Measurements from ENCODE around the gene LPAR6. TPM values are rescaled to one million over a fixed set of nuclear protein-coding genes. Genes with fewer than 3 reads are reported as not detected.

The LPAR6 gene
- total RNA-seq, 1 experiment from 2014 or later: 3.6 TPM

DNA sequence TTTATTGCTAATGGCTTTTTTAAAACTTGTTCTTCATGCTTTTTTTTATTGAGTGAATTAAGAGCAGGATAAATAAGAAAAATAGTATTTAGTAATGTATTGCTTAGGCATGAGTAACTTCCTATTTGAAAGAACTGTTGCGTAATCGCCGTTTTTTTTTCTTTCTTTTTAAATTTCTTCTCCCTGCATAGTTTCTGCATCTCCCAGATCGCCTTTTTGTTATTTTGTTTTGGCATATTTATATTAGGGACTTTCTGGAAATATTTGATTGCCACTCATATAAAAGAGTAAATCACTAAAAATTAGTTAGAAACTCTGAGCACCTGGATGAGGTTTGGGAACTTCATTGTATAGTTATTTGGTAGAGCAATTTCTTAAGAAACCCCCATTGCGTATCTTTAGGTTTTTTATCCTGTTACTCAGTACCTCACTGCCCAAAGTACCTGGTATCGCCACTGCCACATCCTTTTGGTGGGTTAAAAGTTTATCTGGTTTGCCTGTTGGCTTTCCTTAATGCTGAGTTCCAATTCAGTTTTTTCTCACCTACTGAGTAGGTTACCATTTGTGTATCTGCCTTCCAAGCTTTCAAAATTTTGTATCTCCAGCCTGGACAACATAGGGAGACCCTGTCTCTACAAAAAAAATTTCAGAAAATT lies 36.2 kb upstream of the LPAR6 start:
- no peaks in the 10 kb centered on the region for H4K20me1 ChIP-seq (ENCODE audit: low read length)
- H3K27ac ChIP-seq (ENCODE audit: low read length): peak overlapping the region; percentile 68
- POLR2A ChIA-PET (ENCODE audit: unreplicated experiment): no interaction called here
- H3K9me2 ChIP-seq (replicated peaks; ENCODE audit: low read length): no peaks in the 10 kb centered on the region
- H3K36me3 ChIP-seq (ENCODE audit: low read depth, low read length): peaks cover 10% of the 10 kb centered on the region
- peak overlapping the region; percentile 10; the same call in 1 of the 2 replicates for H3K4me3 ChIP-seq (ENCODE audit: low read length)
- peak overlapping the region; percentile 29; the same call in 1 of the 2 replicates for H3K9ac ChIP-seq (ENCODE audit: low read length)
- H3K27me3 ChIP-seq (ENCODE audit: low read length): no peaks in the 10 kb centered on the region
- H2AFZ ChIP-seq (ENCODE audit: low read length): no peak overlapping the region
- intact Hi-C loops (cut with micrococcal nuclease): loop anchor here (1.0 to 2.0 kb wide), 3 partner anchors 36 to 48 kb away; partner anchors contain the start of gene LPAR6
- H3F3A ChIP-seq (ENCODE audit: low read length, unreplicated experiment): peaks cover 3% of the 10 kb centered on the region
- TF ChIP-seq, protein P1, sequence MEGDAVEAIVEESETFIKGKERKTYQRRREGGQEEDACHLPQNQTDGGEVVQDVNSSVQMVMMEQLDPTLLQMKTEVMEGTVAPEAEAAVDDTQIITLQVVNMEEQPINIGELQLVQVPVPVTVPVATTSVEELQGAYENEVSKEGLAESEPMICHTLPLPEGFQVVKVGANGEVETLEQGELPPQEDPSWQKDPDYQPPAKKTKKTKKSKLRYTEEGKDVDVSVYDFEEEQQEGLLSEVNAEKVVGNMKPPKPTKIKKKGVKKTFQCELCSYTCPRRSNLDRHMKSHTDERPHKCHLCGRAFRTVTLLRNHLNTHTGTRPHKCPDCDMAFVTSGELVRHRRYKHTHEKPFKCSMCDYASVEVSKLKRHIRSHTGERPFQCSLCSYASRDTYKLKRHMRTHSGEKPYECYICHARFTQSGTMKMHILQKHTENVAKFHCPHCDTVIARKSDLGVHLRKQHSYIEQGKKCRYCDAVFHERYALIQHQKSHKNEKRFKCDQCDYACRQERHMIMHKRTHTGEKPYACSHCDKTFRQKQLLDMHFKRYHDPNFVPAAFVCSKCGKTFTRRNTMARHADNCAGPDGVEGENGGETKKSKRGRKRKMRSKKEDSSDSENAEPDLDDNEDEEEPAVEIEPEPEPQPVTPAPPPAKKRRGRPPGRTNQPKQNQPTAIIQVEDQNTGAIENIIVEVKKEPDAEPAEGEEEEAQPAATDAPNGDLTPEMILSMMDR (conservative IDR thresholded peaks at IDR 0.05; ENCODE audit: low read depth, low read length): no peak
- no peak for TF ChIP-seq EZH2 (IDR thresholded peaks at IDR 0.05; ENCODE audit: low read length, unreplicated experiment)
- TF ChIP-seq EZH2phosphoT487 (IDR thresholded peaks at IDR 0.05; ENCODE audit: borderline replicate concordance, low read length): no peak
- peak; percentile 78 for DNase-seq
- no TSS peak for BruUV-seq (replicated peaks)
- peak; percentile 29 for ATAC-seq
- peak overlapping the region; percentile 73 for H3K4me2 ChIP-seq (ENCODE audit: low read length)
- H3K4me1 ChIP-seq (ENCODE audit: insufficient read depth, low read length): peaks cover 45% of the 10 kb centered on the region
- CTCF ChIA-PET: no interaction called here
- H3K9me3 ChIP-seq (ENCODE audit: low read length): no peaks in the 10 kb centered on the region
- H3K79me2 ChIP-seq (ENCODE audit: low read length): no peaks in the 10 kb centered on the region

GRCh38 chr13:48448285-48448958 lies 35.5 kb upstream of the LPAR6 start:
- intact Hi-C loops (cut with micrococcal nuclease): loop anchor here (2.0 kb wide), 2 partner anchors 36 to 48 kb away; partner anchors contain the start of gene LPAR6
- Histone ChIP-seq H4K20me1 (ENCODE audit: low read length) (no peaks in the 10 kb centered on the region), H3K36me3 (ENCODE audit: low read depth, low read length) (peaks cover 6% of the 10 kb centered on the region), H3K4me3 (ENCODE audit: low read length) (peak overlapping the region; percentile 10; the same call in 1 of the 2 replicates), H3K9me2 (replicated peaks; ENCODE audit: low read length) (no peaks in the 10 kb centered on the region), H3K4me1 (ENCODE audit: insufficient read depth, low read length) (peaks cover 45% of the 10 kb centered on the region), H3K9ac (ENCODE audit: low read length) (no peak overlapping the region), H3F3A (ENCODE audit: low read length, unreplicated experiment) (peaks cover 3% of the 10 kb centered on the region), H3K27ac (ENCODE audit: low read length) (peak overlapping the region; percentile 68), H3K4me2 (ENCODE audit: low read length) (peak overlapping the region; percentile 73), H2AFZ (ENCODE audit: low read length) (no peak overlapping the region), H3K9me3 (ENCODE audit: low read length) (no peaks in the 10 kb centered on the region), H3K27me3 (ENCODE audit: low read length) (no peaks in the 10 kb centered on the region), H3K79me2 (ENCODE audit: low read length) (no peaks in the 10 kb centered on the region)
- BruUV-seq (replicated peaks): no TSS peak
- TF ChIP-seq, protein P1 (conservative IDR thresholded peaks at IDR 0.05; ENCODE audit: low read depth, low read length): no peak
- TF ChIP-seq EZH2phosphoT487 (IDR thresholded peaks at IDR 0.05; ENCODE audit: borderline replicate concordance, low read length): no peak
- no peak for TF ChIP-seq EZH2 (IDR thresholded peaks at IDR 0.05; ENCODE audit: low read length, unreplicated experiment)
- ChIA-PET CTCF (interaction anchor here (0.9 kb wide), 1 partner anchor 132 kb away, joined by 5 read pairs; no protein-coding TSS in a partner anchor), POLR2A (ENCODE audit: unreplicated experiment) (no interaction called here)
- ATAC-seq (peak; percentile 17), DNase-seq (peak; percentile 2)

Data from PC-3 (cell line).